Upper lobe of left lung (tissue), 6 donors: ENCODE data around the gene PUM1. TPM values are rescaled to one million over a fixed set of nuclear protein-coding genes. Genes with fewer than 3 reads are reported as not detected.

Source experiments
- ATAC-seq, 2 donors: fragments of 200-7000 bp; cut with Tn5 transposase; one replicate each; pipeline ENCODE4 v1.9.1; 2022; ENCODE audit warnings: mild to moderate bottlenecking in 2 of 2, moderate library complexity in 2 of 2; ENCODE audit not compliant: low FRiP score in 2 of 2
- DNase-seq, 2 donors: peaks; one replicate each; pipeline ENCODE4 v3.0.0-alpha.2; 2019 to 2020
- H3K27ac ChIP-seq, 4 donors: fragments of 200-600 bp; sonication (generic); one replicate each; pipeline ENCODE4 v1.5.1; 2016 to 2019
- H3K27me3 ChIP-seq, 4 donors: fragments of 200-600 bp; sonication (generic); one replicate each; pipeline ENCODE4 v1.5.1; 2017 to 2019
- H3K36me3 ChIP-seq, 4 donors: fragments of 200-600 bp; sonication (generic); one replicate each; pipeline ENCODE4 v1.5.1; 2016 to 2019
- H3K4me1 ChIP-seq, 4 donors: fragments of 200-600 bp; sonication (generic); one replicate each; pipeline ENCODE4 v1.5.1; 2018 to 2019
- H3K4me3 ChIP-seq, 4 donors: fragments of 200-600 bp; sonication (generic); one replicate each; pipeline ENCODE4 v1.5.1; 2017 to 2019; ENCODE audit warnings: mild to moderate bottlenecking in 2 of 4, moderate library complexity in 1 of 4
- H3K9me3 ChIP-seq, 4 donors: fragments of 200-600 bp; sonication (generic); one replicate each; pipeline ENCODE4 v1.5.1; 2018 to 2019
- CTCF ChIP-seq, 6 experiments: fragments of 450-650 bp in 4 of 6; fragments of 200-600 bp in 2 of 6; sonication (generic) in 2 of 6; IDR thresholded peaks; one replicate each; pipeline ENCODE4 v1.5.1; 2016 to 2019; ENCODE audit warnings: antibody characterized with exemption in 6 of 6
- EP300 ChIP-seq, 4 donors: sonication (generic); formaldehyde crosslinking; IDR thresholded peaks; one replicate each; pipeline ENCODE4 v1.5.1; 2017; ENCODE audit warnings: antibody characterized with exemption in 4 of 4, control low read depth in 2 of 4
- POLR2A ChIP-seq, 4 donors: fragments of 450-650 bp; IDR thresholded peaks; one replicate each; pipeline ENCODE4 v1.5.1; 2016 to 2017; ENCODE audit warnings: antibody characterized with exemption in 4 of 4, mild to moderate bottlenecking in 2 of 4
- POLR2AphosphoS5 ChIP-seq, 2 donors: sonication (generic); formaldehyde crosslinking; IDR thresholded peaks; one replicate each; pipeline ENCODE4 v1.5.1; 2017; ENCODE audit warnings: antibody characterized with exemption in 2 of 2
- WGBS, 2 donors: methylation state at CpG; one replicate each; pipeline ENCODE4 v1.1.5; 2017 to 2018; 5-methylcytosine and 5-hydroxymethylcytosine counted together
- total RNA-seq, 6 donors: library from RNA; depleted of rRNA in 4 of 6; stranded (reverse); fragments of >200 nt in 4 of 6; gene quantifications; one replicate each; pipeline versions ENCODE4 v1.1.0 to v1.2.1, GENCODE V29; 2016 to 2021
- donor health status: DM: no; HTN: no; CAD: no; lungs with moderate emphysema.
- donor health status: DM: no; HTN: yes; CAD: no; lungs with severe emphysema.

Gene PUM1
- total RNA-seq, 6 donors from 2014 or later = 85.7 to 124 (median 99.8) TPM

- Histone ChIP-seq H3K27ac (no peak overlapping the region), H3K4me3 (no peak overlapping the region), H3K9me3 (no peaks in the 10 kb centered on the region), H3K27me3 (no peaks in the 10 kb centered on the region), H3K4me1 (peaks cover 10 to 30% (median 18%) of the 10 kb centered on the region in 4 donors), H3K36me3 (peaks cover 2 to 44% (median 13%) of the 10 kb centered on the region in 4 donors)
- ATAC-seq (no peak), DNase-seq (no peak)
- no peak for TF ChIP-seq POLR2AphosphoS5 (IDR thresholded peaks at IDR 0.05)
- TF ChIP-seq POLR2A (IDR thresholded peaks at IDR 0.05) = no peak
- TF ChIP-seq CTCF (IDR thresholded peaks at IDR 0.05) = no peak
- TF ChIP-seq EP300 (IDR thresholded peaks at IDR 0.05) = no peak
- WGBS, 2 donors = 89 to 94% methylated on average over 6 of the region's 6 CpGs
Measured at GRCh38 chr1:31005617-31006166, 59.8 kb downstream of the PUM1 start.

- Histone ChIP-seq H3K27me3 (no peaks in the 10 kb centered on the region), H3K4me3 (no peak overlapping the region), H3K36me3 (peaks cover 2 to 44% (median 13%) of the 10 kb centered on the region in 4 donors), H3K27ac (no peak overlapping the region), H3K9me3 (no peaks in the 10 kb centered on the region), H3K4me1 (peaks cover 10 to 25% (median 15%) of the 10 kb centered on the region in 4 donors)
- 89 to 94% methylated on average over 3 of the region's 3 CpGs for WGBS, 2 donors
- ATAC-seq (no peak), DNase-seq (no peak)
- TF ChIP-seq POLR2AphosphoS5 (IDR thresholded peaks at IDR 0.05) = no peak
- no peak for TF ChIP-seq EP300 (IDR thresholded peaks at IDR 0.05)
- TF ChIP-seq CTCF (IDR thresholded peaks at IDR 0.05) = no peak
- TF ChIP-seq POLR2A (IDR thresholded peaks at IDR 0.05) = no peak
Measured at GRCh38 chr1:31005198-31005597, 60.3 kb downstream of the PUM1 start.

GRCh38 chr1:31004231-31004621 is 61.3 kb downstream of the PUM1 start:
- Histone ChIP-seq H3K36me3 (peaks cover 2 to 48% (median 13%) of the 10 kb centered on the region in 4 donors), H3K27me3 (no peaks in the 10 kb centered on the region), H3K9me3 (no peaks in the 10 kb centered on the region), H3K4me1 (peaks cover 7 to 20% (median 13%) of the 10 kb centered on the region in 4 donors), H3K4me3 (no peak overlapping the region), H3K27ac (no peak overlapping the region)
- TF ChIP-seq CTCF (IDR thresholded peaks at IDR 0.05) = no peak
- no peak for TF ChIP-seq POLR2AphosphoS5 (IDR thresholded peaks at IDR 0.05)
- TF ChIP-seq EP300 (IDR thresholded peaks at IDR 0.05) = no peak
- TF ChIP-seq POLR2A (IDR thresholded peaks at IDR 0.05) = no peak
- no peak for ATAC-seq
- DNase-seq = no peak

- peaks cover 2 to 48% (median 13%) of the 10 kb centered on the region in 4 donors for H3K36me3 ChIP-seq
- WGBS, 2 donors = 88 to 98% methylated on average over 6 of the region's 6 CpGs
- H3K27ac ChIP-seq = no peak overlapping the region
- no peak overlapping the region for H3K4me3 ChIP-seq
- DNase-seq (no peak), ATAC-seq (no peak)
- peaks cover 7 to 20% (median 13%) of the 10 kb centered on the region in 4 donors for H3K4me1 ChIP-seq
- no peak for TF ChIP-seq CTCF (IDR thresholded peaks at IDR 0.05)
- no peak for TF ChIP-seq POLR2A (IDR thresholded peaks at IDR 0.05)
- TF ChIP-seq POLR2AphosphoS5 (IDR thresholded peaks at IDR 0.05) = no peak
- TF ChIP-seq EP300 (IDR thresholded peaks at IDR 0.05) = no peak
- no peaks in the 10 kb centered on the region for H3K9me3 ChIP-seq
- H3K27me3 ChIP-seq = no peaks in the 10 kb centered on the region
Measured at GRCh38 chr1:31003613-31004230, 61.8 kb downstream of the PUM1 start.

- Histone ChIP-seq H3K4me1 (peaks cover 0 to 13% (median 4%) of the 10 kb centered on the region in 4 donors), H3K9me3 (no peaks in the 10 kb centered on the region), H3K36me3 (peaks cover 2 to 58% (median 11%) of the 10 kb centered on the region in 4 donors), H3K27ac (no peak overlapping the region), H3K27me3 (no peaks in the 10 kb centered on the region), H3K4me3 (no peak overlapping the region)
- ATAC-seq (no peak), DNase-seq (no peak)
- TF ChIP-seq EP300 (IDR thresholded peaks at IDR 0.05) (no peak), POLR2A (IDR thresholded peaks at IDR 0.05) (no peak), POLR2AphosphoS5 (IDR thresholded peaks at IDR 0.05) (no peak), CTCF (IDR thresholded peaks at IDR 0.05) (no peak)
- WGBS, 2 donors = 84 to 85% methylated on average over 2 of the region's 2 CpGs
Measured at GRCh38 chr1:31000301-31000700, 65.2 kb downstream of the PUM1 start.
